Left lobe of liver (tissue), 2 donors: ENCODE data around the gene ADAMTSL1. TPM values are rescaled to one million over a fixed set of nuclear protein-coding genes. Genes with fewer than 3 reads are reported as not detected.
"Not testable (repeated sequence)": the region's sequence is repeated elsewhere in the genome, so short reads cannot be mapped to it uniquely, and the experiment has no call there.

Experiments
- ATAC-seq: fragments of 200-7000 bp; cut with Tn5 transposase; one replicate; pipeline ENCODE4 v1.9.1; 2020; ENCODE audit warnings: mild to moderate bottlenecking, moderate library complexity
- DNase-seq: peaks from one replicate; pipeline ENCODE4 v3.0.0-alpha.2; 2020; ENCODE audit warnings: low spot score
- total RNA-seq: library from RNA; stranded (reverse); gene quantifications from one replicate; pipeline ENCODE4 v1.2.1, GENCODE V29; 2021
- donor health status: DM: no; HTN: no; CAD: no; lungs with moderate emphysema.
- donor health status: DM: no; HTN: yes; CAD: no.

ADAMTSL1 gene
- total RNA-seq, 1 donor from 2014 or later = 1.9 TPM

DNA sequence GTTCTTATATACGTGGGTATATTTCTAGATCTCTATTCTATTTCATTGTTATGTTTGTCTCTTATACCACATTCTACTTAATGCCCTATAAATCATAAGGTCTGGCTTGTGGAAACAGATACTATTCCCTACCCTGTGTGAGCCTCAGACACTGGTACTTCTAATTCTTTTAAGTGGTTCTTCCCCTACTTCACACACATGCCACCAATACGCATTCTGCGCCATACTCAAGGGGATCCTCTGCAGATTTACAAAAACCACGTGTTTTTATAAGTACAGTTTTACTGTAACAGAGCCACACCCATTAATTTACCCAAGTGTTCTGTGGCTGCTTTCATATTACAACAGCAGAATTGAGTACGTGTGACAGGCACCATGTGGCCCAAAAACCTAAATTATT is 363.4 kb downstream of the ADAMTSL1 start:
- ATAC-seq (no peak), DNase-seq (no peak)

DNA sequence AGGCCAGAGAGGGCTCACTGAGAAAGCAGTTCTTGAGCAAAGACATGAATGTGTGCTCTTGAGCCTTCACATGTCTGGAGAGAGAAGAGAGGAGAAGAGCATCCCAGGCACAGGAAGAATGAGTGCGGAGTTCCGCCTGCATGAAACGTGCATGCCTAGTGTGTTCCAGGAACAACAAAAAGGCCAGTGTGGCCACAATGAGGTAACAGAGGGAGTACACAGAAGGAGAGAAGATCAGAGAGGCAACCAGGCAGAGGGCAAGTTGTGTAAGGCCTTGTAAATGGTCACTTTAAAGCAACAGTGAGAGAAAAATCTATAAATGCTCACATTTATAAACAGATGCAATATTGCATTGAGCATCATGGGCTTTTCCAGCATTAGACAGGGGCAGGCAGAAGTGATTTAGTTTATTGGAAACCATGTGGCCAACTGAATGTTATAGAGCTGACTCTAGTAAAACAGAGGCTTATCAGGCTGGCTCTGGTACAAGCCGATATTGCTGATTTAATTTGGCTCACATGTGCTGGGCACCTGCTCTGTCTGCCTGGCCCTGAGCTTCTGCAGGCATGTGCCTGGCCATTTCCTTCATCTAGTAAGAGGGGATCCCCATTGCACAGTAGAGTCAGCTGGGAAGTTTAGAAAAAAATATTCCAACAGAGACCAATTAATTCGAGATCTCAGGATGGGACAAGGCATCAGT is 373.8 kb downstream of the ADAMTSL1 start:
- DNase-seq = no peak
- peak; percentile 88 for ATAC-seq

DNA sequence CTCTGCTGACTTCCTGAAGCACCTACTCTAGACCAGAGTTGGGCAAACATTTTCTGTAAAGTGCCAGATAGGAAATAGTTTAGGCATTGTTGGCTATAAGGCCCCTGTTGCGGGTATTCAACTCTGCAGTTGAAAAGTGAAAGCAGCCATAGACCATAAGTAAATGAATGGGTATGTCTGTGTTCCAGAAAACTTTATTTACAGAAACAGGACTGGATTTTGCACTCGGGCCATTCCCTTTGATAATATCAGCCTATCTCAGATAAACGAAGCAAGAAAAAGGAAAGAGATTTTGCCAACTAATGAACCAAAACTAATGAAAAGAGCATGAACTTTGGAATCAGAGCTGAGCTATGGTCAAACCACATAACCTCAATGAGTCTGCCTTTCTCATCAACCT is 374.7 kb downstream of the ADAMTSL1 start:
- DNase-seq (no peak), ATAC-seq (peak; percentile 26)

DNA sequence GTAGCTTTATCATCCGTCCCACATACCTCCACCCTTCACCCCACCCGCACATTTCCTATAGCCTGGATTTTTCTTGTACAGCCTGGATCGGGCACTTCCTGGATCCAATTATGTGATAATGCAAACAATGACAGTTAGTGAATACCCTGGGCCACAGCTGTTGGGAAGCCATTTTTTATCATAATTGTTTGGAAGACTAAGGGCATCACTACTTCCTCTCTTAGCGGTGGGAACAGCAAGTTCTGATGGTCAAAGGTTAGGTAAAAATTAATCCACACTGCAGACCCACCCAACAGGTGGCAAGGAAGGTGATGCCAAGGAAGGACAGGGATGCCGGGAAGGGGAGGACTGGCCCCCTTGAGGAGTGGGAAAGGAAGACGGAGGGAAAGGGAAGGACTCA is 375.3 kb downstream of the ADAMTSL1 start:
- DNase-seq (no peak), ATAC-seq (no peak)

DNA sequence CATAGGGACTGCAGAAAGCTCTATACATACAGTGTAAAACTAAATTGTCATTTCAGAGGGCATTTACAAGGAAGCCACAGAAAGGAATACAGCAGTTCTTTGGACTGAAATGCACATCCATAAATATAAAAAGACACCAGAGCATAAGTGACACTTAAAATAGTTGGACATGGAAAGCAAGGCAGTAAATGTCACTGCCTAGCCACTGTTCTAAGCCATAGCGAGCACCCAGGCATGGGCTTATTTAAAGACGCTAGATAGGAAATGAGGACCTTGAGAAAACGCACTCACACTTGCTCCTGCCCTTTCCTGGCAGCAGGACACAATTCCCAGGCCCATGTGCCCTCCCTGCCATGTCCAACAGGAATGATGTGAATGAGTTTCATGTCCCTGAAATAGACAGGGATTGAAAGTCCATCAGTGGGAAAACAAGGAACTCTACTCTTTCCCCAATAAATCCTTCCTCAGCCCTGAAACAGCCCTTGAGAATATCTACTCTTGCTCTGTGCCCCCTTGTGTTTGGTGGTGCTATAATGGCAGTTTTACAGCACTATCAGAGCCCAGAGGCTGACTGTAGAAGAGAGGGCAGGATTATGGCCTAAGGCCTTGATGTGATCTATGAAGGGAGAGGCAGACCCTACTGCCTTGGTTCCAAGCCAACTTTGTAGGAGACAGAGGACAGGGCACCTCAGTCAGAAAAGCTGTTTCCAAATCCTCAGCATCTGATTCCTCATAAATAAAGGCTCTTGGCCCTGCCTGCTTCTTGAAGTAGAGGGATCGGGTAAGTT is 376.1 kb downstream of the ADAMTSL1 start:
- ATAC-seq (no peak), DNase-seq (no peak)

DNA sequence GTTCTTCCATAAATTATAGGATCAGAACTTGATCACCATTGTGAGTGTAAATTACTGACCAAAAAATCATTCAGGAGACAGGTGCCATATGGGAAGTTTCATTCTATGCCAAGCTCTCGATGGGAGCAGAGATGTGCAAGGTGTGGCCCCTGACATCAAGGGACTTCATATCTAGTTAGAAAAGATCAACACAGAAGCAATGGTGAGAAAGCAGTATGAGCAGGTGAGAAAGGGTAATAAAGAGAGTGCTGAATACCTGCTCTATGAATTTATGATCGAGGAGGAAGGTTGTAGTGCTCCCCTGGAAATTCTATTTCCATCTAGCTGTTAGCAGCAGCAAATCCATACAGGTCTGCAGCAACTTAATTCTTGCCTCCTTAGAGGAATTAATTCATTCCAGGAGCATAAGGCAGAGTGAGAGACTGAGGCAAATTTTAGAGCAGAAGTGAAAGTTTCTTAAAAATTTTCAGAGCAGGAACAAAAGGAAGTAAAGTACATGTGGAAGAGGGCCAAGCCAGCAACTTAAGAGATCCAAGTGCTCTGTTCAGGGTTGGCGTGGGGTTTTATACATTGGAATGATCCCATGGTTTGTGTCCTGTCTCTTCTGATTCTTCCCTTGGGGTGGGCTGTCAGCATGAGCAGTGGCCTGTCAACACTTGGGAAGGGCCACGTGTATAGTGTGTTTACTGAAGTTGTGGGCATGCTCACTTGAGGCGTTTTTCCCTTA is 377.3 kb downstream of the ADAMTSL1 start:
- ATAC-seq (no peak), DNase-seq (no peak)

DNA sequence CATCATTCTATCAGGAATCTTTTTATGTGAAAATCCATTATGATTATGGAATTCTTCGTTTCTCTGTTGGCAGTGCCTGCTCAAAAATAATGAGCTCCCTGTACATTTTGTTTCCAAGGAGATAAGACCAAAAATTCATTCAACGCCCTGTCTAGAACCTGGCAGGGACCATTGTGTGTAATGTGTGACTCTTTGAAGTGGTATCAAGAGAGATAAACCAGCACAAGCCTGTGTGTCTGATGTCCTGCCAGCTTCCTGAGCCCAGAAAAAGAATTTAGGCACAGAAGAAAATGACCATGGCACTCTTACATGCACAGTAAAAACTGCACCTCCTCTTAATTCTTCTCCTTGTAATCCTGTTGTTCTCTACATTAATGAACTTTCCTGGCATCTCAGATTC is 381.7 kb downstream of the ADAMTSL1 start:
- ATAC-seq (no peak), DNase-seq (no peak)

DNA sequence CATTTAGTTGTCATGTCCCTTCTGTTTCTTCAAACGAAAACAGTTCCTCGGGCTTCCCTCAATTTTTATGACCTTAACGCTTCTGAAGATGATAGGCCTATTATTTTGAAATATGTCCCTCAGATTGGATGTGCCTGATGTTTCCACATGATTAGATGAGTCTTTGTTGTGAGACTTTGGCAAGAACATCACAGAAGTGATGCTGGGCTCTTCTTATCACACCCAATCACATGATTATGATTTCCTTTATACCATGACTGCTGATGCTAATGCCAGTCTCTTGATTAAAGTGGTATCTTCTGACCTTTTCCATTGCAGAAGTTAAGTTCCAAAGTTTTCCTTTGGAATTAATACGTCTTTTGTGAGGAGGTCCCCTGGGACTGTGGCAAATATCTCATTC is 383.4 kb downstream of the ADAMTSL1 start:
- DNase-seq (no peak), ATAC-seq (no peak)

DNA sequence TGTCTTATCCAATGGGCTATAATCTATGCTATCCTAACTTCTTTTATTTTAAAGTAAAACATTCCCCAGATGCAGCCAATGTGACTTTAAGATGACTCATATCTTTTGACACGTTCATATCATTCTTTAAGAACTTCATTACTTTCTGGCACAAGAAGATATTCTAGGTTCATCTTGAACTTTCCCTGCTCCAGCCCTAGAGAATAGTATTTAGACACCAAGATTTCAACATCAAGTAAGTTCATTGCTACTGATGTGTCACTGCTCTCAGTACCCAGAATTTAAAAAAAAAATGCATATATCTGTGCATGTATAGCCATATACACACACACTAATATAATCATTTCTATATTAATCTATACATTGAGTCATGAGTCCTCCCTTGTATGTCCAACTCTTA is 383.8 kb downstream of the ADAMTSL1 start:
- ATAC-seq (no peak), DNase-seq (no peak)

DNA sequence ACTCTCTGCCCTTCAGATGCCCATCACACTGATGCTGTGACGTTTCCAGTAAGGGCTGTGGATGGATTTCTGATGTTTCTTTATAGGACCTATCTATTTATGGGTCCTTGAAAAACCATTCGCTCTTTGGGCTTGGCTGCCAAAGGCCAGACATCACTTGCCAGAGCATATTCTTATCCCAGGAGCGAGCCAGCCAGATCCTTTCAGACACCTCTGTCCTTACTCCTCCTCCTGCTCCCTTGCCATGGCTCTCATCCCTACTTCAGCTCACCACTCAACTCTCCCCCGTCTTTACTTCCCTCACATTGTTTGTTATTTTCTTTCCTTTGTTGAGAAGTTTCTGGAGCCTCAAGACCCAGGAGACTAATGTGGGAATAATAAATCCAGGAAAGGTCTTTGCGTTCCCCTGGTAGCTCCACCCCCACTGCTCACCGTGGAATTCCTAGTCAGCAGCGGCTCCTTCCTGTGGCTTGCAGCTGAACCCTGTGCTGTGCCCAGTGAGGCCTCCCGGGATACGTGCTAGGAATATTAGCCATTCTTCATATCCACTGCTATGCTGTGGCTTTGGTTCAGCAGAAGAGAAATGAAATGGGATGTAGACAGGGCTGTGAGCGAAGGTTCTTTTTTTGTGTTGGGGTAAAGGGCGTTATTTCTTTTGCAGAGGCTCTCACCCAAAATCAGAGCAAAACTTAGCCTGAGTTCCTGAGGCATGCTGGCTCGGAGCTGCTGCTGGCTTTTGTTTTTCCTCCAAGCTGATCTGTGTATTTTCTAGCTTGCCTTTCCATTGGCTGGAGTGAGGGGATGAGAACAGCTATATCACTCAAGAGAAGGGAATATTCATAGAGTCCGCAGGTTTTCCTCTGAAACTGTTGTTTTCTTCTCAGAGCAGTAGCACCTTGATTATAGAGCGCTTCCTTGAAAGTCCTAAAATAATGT is 387.9 kb downstream of the ADAMTSL1 start:
- DNase-seq (no peak), ATAC-seq (no peak)

DNA sequence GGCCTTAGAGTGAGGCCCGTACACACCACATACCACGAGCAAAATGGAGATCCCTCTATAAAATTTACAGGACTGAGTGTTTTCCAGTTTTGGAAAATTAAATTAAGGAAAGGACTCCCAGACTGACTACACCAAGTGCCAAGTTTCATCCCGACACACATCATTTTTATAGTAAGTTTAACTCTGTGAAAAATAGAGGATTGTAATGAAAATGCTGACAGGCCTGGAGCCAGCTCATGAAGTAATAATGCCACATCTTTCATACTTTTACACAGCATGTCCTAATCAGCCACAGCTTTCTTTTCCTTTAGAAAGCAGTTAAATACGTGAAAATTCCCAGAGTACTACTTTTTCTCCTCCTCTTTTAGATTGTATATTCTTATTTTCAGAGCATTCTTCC is 389.8 kb downstream of the ADAMTSL1 start:
- ATAC-seq = no peak
- DNase-seq = no peak

DNA sequence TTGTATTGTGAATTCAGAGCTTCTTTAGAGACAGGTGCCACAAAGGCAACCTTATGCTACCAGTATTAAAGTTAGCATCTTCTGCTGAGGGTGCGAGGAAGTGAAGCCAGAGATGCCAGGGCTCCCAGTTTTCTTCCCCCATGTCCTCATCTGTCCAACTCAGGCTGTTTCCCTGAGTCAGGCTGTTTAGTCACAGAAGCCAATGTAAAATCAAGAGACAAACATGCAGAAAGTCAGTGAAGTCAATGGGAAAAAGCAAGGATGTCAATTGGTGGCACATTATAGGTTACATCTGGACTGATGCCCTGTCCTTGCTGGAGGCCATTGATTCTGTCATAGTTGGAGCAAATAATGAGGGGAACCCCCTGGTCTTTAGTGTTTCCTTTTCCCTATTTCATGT is 390.6 kb downstream of the ADAMTSL1 start:
- ATAC-seq = no peak

DNA sequence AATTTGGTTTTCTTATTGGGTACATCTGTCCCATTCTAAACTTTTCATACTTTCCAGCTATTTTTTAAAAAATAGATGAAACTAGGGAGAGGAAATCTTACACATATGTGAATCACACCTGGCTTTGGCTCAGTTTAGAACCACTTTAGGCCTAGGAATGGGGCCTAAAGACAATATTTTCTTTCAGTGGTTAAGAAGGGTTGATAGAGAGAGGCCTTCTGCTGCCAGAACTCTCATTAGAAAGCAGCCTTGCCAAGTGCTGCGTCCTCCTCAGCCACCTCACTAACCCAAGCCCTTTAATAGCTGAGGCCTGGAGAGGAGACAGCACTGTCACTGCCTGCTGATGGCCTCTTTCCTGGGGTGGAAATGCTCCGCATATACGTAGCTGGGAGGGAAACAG is 391.6 kb downstream of the ADAMTSL1 start:
- ATAC-seq (no peak), DNase-seq (no peak)

More for the DNA sequence above, 390.6 kb downstream of the ADAMTSL1 start:
- DNase-seq = no peak

DNA sequence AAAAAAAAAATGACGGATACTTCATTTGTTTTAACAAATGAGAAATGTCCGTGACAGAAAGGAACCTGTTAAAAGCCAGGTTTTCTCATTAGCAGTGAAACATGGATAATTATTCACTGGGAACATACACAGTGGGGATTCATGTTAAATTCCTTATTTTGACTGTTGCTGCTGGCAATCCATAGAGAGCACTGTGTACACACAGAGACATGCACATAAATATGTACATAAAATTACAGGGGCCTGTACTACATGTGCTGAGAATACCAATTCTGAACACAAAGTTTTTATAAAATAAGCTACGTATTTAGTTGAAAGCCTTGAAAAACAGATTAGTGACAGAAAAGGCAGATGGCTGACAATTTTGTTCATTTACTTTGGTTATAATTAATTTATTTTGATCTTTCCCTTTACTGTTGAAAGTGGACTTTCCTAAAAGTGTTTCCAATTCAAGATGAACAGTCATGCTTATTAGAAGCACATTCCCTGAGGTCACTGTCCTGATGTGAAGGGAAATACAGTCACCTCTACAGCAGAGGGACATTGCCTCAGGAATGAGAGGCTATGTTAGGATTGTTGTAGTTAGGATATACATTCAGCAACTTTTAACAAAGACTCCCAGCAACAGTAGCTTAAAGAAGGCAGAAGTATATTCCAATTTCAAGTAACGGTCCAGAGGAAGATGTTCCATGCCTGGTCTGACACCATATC is 392.3 kb downstream of the ADAMTSL1 start:
- ATAC-seq (no peak), DNase-seq (no peak)

DNA sequence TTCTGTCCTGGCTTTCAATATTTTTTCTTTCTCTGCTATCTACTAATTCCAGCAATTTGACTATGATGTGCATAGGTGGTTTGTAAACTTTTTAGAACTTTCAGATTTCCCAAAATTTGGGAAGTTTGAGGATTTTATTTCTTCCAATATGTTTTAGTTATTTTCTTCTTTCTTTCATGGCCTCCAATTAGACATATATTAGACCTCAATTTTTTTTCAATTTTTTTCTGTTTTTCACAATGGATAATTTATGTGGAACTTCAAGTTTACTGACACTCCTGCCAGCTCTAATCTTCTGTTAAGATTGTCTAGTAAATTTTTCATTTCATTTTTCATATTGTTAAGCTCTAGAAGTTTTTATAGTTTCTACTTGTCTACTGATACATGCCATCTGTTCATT is 395.8 kb downstream of the ADAMTSL1 start:
- ATAC-seq (no peak), DNase-seq (no peak)

DNA sequence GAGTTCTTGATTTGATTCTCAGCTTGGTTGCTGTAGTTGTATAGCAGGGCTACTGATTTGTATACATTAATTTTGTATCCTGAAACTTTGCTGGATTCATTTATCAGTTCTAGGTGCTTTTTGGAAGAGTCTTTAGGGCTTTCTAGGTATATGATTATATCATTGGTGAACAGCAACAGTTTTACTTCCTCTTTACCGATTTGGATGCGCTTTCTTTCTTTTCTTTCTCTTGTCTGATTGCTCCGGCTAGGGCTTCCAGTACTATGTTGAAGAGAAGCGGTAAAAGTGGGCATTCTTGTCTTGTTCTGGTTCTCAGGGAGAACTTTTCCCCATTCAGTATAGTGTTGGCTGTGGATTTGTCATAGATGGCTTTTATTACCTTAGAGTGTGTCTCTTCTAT is 400.1 kb downstream of the ADAMTSL1 start:
- ATAC-seq = no peak
- no peak for DNase-seq

DNA sequence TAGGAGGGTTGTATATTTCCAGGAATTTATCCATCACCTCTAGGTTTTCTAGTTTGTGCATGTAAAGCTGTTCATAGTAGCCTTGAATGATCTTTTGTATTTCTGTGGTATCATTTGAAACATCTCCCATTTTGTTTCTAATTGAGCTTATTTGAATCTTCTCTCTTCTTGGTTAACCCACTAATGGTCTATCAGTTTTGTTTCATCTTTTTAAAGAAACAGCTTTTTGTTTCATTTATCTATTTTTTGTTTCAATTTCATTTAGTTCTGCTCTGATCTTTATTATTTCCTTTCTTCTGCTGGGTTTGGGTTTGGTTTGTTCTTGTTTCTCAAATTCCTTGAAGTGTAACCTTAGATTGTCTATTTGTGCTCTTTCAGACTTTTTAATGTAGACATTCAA is 401.0 kb downstream of the ADAMTSL1 start:
- not testable (repeated sequence) for ATAC-seq, DNase-seq

DNA sequence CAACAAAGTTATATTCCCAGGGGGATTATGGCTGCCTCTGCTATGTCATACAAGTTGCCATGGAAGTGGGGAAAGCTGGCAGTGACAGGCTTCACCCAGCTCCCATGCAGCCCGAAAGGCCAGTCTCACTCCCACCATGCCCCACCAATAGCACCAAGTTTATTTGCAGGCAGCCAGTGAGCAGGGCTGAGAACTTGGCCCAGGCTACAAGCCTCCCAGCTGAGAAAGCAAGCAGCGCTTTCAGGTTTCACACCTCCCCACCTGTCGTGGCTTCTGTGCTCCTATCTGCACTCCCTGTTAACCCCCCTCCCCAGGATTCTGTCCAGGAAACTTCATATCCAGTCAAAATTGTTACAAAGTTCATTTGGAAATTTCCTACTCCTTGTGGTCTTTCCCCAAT is 404.0 kb downstream of the ADAMTSL1 start:
- DNase-seq (no peak), ATAC-seq (no peak)

DNA sequence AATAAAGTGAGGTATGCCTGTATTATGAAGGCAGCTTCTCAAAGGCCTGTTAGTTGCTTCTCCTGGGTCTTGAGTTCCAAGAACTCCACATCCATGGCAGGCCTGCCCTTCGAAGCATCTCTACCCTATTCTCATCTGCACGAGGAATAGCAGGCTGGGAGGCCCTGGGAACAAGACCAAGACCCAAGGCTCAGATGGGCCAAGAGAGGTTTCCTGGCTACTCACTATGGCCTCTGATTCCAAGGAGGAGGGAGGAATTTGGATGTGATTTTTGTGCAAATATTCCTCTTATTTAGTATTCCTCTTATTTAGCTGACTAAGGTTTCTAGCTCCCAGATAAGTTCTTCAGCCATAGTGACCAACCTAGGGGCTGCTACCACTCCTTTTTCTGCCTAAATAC is 407.8 kb downstream of the ADAMTSL1 start:
- ATAC-seq (no peak), DNase-seq (no peak)

DNA sequence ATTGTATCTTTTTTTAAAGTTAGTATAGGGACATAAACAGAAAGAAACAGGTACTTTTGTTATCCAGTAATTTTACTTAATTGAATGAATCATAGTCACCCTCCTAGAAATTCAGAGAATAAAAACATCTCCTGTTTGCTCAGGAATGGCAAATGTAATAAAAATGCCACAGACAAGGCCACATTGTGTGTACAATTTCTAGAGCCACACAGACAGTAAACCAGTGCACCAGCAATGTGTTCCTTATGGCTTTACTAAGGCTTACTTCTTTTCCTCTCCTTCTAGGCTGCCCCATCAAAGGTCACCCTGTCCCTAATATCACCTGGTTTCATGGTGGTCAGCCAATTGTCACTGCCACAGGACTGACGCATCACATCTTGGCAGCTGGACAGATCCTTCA is 413.6 kb downstream of the ADAMTSL1 start:
- no peak for ATAC-seq

More for the DNA sequence above, 413.6 kb downstream of the ADAMTSL1 start:
- DNase-seq = no peak
